Fibroblast of peridontal ligament (primary cell): ENCODE results near the gene TAF6.

Experiments used
- DNase-seq: peaks from one replicate; pipeline ENCODE4 v3.0.0-alpha.2; 2010; ENCODE audit errors: extremely low read depth

Gene TAF6

GRCh38 chr7:100122568-100122967 lies 3.4 kb upstream of the TAF6 start:
- DNase-seq = no peak

- DNase-seq = no peak
Observed at GRCh38 chr7:100122067-100122466, 2.9 kb upstream of the TAF6 start.

- DNase-seq = no peak
Observed at GRCh38 chr7:100120733-100121036, 1.5 kb upstream of the TAF6 start.

GRCh38 chr7:100119970-100120732 lies 993 bp upstream of the TAF6 start:
- peak; percentile 60 for DNase-seq

- DNase-seq = no peak
Observed at GRCh38 chr7:100118388-100119071, 628 bp downstream of the TAF6 start.

GRCh38 chr7:100115026-100115425 lies 4.1 kb downstream of the TAF6 start:
- DNase-seq = no peak

GRCh38 chr7:100111914-100112313 lies 7.2 kb downstream of the TAF6 start:
- DNase-seq = no peak

- DNase-seq = no peak
Observed at GRCh38 chr7:100111156-100111555, 8.0 kb downstream of the TAF6 start.

- no peak for DNase-seq
Observed at GRCh38 chr7:100109521-100110163, 9.5 kb downstream of the TAF6 start.

- no peak for DNase-seq
Observed at GRCh38 chr7:100107890-100108289, 11.3 kb downstream of the TAF6 start.

GRCh38 chr7:100107125-100107737 lies 11.9 kb downstream of the TAF6 start:
- DNase-seq = no peak

DNA sequence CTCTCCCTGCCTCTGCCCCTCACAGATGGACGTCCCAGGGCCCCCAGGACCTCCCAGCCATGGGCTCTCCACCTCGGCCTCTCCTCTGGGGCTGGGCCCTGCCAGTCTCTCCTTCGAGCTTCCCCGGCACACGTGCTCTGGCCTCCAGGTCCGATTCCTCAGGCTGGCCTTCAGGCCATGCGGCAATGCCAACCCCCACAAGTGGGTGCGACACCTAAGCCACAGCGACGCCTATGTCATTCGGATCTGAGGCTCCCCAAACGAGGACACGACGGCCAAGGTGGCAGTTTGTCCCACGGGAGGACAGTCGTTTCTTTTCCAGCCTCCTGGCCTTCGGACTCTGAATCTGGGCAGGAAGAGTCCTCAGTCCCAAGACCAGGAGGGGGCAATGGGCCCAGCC lies 12.5 kb downstream of the TAF6 start:
- no peak for DNase-seq

GRCh38 chr7:100105534-100105933 lies 13.6 kb downstream of the TAF6 start:
- no peak for DNase-seq

DNA sequence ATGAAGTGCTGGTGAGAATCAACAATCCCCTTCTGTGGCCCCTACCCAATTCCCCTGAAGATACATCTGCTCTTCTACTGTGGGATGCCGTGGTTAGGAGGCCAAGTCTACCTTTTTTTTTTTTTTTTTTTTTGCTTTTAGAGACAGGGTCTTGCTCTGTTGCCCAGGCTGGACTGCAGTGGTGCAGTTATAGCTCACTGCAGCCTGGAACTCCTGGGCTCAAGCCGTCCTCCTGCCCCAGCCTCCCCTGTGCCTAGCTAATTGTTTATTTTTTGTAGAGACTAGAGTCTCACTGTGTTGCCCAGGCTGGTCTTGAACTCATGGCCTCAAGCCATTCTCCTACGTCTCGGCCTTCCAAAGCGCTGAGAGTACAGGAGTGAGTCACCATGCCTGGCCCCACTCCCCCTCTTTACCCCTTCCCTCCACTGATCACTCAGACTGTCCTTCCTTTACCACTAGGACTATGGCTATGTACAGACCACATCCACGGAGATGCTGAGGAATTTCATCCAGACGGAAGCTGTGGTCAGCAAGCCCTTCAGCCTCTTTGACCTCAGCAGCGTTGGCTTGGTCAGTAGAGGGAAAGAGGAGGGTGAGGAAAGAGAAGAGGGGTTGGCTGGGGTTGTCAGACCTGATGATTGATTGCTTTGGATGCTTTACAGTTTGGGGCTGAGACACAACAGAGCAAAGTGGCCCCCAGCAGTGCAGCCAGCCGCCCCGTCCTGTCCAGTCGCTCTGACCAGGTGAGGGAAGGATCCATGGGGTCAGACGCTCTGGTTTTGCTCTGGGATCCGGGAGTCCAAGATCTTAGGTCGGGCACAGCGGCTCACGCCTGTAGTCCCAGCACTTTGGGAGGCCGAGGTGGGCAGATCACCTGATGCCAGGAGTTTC lies 16.0 kb downstream of the TAF6 start:
- DNase-seq = peak; percentile 29

DNA sequence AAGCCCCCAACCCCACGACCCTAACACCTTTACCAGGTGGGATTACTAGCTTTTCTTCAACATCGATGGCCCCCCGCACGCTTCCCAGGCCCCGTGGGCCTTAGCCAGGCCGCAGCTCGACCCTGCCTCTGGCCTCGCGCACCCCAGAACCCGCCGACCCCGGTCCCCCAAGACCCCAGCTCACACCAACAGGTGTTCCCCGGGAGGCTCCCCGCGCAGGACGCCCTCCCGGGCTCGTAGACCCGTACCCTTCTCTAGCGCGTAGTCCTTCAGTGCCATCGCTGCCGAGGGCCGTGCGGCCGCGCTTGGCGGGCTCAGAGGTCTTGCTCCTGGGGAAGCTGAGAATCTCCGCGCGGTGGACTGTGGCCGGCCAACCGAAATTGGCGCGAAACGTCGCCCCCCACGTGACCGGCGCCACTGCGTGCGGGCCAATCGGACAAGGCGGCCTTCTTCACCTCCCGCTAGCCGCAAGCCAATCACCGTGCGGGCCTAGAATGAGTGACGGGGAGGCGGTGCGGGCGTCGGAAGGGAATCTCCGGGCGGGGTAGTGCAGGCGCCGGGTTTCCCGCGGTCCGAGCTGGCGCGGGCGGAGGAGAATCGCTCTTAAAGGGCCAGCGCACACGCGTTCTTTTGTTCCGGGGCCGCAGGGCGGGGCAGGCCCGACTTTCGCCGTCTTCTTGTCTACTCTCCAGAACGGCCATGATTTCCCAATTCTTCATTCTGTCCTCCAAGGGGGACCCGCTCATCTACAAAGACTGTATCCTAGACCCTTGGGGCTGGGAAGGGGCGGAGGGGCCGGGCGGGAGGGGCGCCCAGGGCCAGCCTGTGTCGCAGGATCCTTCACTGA lies 17.9 kb downstream of the TAF6 start, which contains the start of the genes AP4M1 and MCM7:
Gene AP4M1 (plus strand): TSS at position 628 of the 847 bp plus-strand sequence. CDS start 72 bp downstream, at position 700.
Gene MCM7 (minus strand): TSS at position 382 of the 847 bp plus-strand sequence. CDS start 103 bp downstream, at position 279.
- peak; percentile 97 for DNase-seq

DNA sequence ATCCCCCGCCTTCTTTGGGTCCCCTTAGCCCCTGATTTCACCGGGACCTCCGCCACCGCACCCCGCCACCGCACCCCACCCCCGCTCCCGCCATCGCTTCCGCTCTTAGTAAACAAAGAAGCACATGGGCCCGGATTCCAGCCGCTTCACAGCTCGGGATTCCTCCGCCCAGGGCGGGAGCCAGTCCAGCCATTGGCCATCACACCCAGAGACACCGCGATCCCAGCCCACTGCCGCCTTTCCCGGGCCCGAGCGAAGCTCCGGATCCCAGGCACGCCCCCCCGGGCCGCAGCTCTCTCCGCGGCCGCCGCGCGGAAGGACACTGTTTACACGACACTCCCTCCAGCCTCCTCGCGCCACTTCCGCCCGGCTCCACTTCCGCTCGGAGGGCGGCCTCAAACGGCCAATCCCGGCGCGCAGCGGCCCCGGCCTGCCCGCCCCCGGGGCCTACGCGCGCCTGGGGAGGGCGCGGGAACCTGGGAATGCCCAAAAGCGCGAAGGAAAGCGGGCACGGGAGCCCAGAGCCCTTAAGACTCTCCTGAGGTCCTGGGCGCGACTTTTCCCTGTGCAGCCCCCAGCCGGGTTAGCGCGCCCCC lies 18.6 kb downstream of the TAF6 start:
- peak; percentile 96 for DNase-seq

DNA sequence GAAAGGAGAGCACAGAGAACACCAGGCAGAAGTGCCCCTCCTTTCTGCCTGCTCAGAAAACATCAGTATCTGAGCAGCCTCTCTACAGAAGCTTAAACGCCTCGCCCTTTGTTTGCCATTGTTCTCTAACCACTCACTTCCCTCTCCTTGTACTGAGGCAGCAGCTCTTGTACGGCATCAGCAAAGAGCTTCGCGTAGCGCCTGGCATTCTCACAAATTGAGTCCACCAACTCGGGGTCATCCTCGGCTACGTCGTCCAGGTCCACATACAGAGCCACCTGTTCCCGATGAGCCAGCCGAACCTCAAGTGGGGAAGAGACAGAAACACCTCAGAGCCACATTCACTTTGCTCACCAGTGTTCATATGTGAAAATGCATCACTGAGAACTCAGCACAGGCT lies 19.7 kb downstream of the TAF6 start:
- no peak for DNase-seq

DNA sequence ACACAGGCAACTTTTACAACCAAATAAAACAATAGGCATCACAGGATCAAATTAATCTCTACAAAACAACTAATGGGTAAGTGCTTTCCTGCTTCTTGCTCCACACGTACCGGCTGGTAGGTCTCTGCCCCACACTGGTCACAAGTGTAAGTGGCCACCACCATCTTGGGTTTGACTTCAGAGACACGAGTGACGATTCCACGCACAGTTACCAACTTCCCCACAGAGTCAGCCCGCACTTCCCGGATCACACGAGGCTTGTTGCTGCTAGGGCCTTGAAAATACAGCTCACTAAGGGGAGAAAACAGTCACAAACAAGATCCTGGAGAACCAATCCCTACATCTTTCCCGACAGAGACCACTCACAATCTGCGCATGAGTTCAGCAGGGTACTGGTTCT lies 20.2 kb downstream of the TAF6 start:
- DNase-seq = no peak

GRCh38 chr7:100095704-100096103 lies 23.5 kb downstream of the TAF6 start:
- no peak for DNase-seq

DNA sequence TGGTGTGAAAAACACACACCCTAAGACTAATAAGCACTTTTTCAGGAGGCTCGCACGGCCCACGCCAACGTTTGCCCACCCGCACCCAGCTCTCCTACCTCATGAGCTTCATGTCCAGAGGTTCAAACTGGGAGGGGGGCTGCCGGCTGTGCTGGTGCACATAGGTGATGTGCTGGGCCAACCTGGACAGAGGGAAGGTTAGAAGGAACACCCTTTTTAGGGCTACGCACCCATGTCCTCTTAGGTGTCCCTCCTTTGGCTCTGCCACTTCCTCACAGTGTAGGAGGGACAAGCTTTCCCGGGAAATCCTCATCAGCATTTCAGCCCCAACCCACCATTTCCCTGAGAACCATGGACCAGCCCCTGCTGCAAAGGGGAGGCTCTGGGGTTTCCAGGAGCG lies 23.9 kb downstream of the TAF6 start:
- DNase-seq = no peak
